HepG2 (cell line): ENCODE data around the gene BCAT1. TPM values are rescaled to one million over a fixed set of nuclear protein-coding genes. Genes with fewer than 3 reads are reported as not detected.

Experiments used
- ATAC-seq: fragments of 200-7000 bp; cut with Tn5 transposase; 3 replicates; pipeline ENCODE4 v1.9.1; 2020; ENCODE audit warnings: mild to moderate bottlenecking, moderate library complexity
- BruUV-seq: library from RNA; stranded (reverse); fragments of 400-500 nt; replicated peaks from 2 replicates; lab custom pipeline; 2021; lab: Mats Ljungman, UMichigan
- CTCF ChIA-PET: fragments of 300-600 bp; formaldehyde crosslinking; extraction: SDS; loops from one replicate; lab custom pipeline; 2021; ENCODE audit warnings: low total read pairs, inconsistent platforms, low intra/inter-chr PET ratio; lab: Yijun Ruan, JAX
- POLR2A ChIA-PET: fragments of 350-600 bp; sonication (Branson Sonifier 250); formaldehyde crosslinking; loops from one replicate; lab custom pipeline; 2020; ENCODE audit warnings: antibody characterized with exemption, inconsistent platforms; lab: Yijun Ruan, JAX
- DNase-seq: peaks from one replicate; pipeline ENCODE4 v3.0.0-alpha.2; 2015; ENCODE audit warnings: low spot score
- FAIRE-seq: peaks from 3 replicates; lab custom pipeline; 2011; peaks lifted over from hg19 to GRCh38; lab: Jason Lieb, UNC
- H2AFZ ChIP-seq: one replicate; pipeline ENCODE4 v1.6.1; 2011; ENCODE audit warnings: low read length, inconsistent platforms
- H3K27ac ChIP-seq: fragments of 300-600 bp; 3 replicates; pipeline ENCODE4 v1.8.0; 2011; ENCODE audit warnings: mixed run types, mild to moderate bottlenecking, mixed read lengths, low read length, inconsistent platforms; ENCODE audit not compliant: insufficient read depth; ENCODE audit errors: extremely low read length
- H3K27me3 ChIP-seq, 2 experiments: fragments of 200-600 bp in 1 of 2; 2 replicates in 1 of 2; 3 replicates in 1 of 2; pipeline versions ENCODE4 v1.6.0 to v1.8.0; 2011; ENCODE audit warnings: low read length in 2 of 2, mild to moderate bottlenecking in 2 of 2, moderate library complexity in 2 of 2, inconsistent platforms in 1 of 2; ENCODE audit not compliant: insufficient read depth in 2 of 2, control insufficient read depth in 1 of 2
- H3K36me3 ChIP-seq, 2 experiments: fragments of 200-600 bp in 1 of 2; replicated peaks in 1 of 2; 2 replicates in 1 of 2; 3 replicates in 1 of 2; pipeline versions ENCODE4 v1.5.1 to v1.8.0; 2011; ENCODE audit warnings: low read length in 2 of 2, inconsistent platforms in 1 of 2; ENCODE audit not compliant: insufficient read depth in 2 of 2, control insufficient read depth in 1 of 2
- H3K4me1 ChIP-seq: 2 replicates; pipeline ENCODE4 v1.5.1; 2012; ENCODE audit warnings: low read length, inconsistent platforms; ENCODE audit not compliant: insufficient read depth
- H3K4me2 ChIP-seq: 2 replicates; pipeline ENCODE4 v1.6.0; 2011; ENCODE audit warnings: low read depth, low read length, inconsistent platforms
- H3K4me3 ChIP-seq, 3 experiments: fragments of 200-600 bp in 1 of 3; sonication (generic), shearing (Covaris generic) in 1 of 3; replicated peaks in 1 of 3; 2 replicates each; pipeline ENCODE4 v1.5.1; 2011 to 2016; ENCODE audit warnings: low read length in 3 of 3, inconsistent platforms in 2 of 3, low read depth in 2 of 3, mild to moderate bottlenecking in 2 of 3, control low read depth in 1 of 3, mixed read lengths in 1 of 3; ENCODE audit not compliant: insufficient read depth in 1 of 3
- H3K79me2 ChIP-seq: one replicate; pipeline ENCODE4 v1.6.1; 2011; ENCODE audit warnings: low read length, inconsistent platforms; ENCODE audit not compliant: insufficient read depth
- H3K9ac ChIP-seq: 2 replicates; pipeline ENCODE4 v1.6.0; 2011; ENCODE audit warnings: mild to moderate bottlenecking, low read depth, low read length, inconsistent platforms; ENCODE audit not compliant: insufficient read depth
- H3K9me3 ChIP-seq: 2 replicates; pipeline ENCODE4 v1.5.1; 2012; ENCODE audit warnings: mild to moderate bottlenecking, low read length
- H4K20me1 ChIP-seq: 2 replicates; pipeline ENCODE4 v1.6.0; 2011; ENCODE audit warnings: inconsistent platforms, mild to moderate bottlenecking, low read length, moderate library complexity; ENCODE audit not compliant: insufficient read depth
- BORCS8-MEF2B ChIP-seq: sonication (generic); formaldehyde crosslinking; IDR thresholded peaks from 2 replicates; pipeline ENCODE4 v1.8.0; 2022; ENCODE audit warnings: mild to moderate bottlenecking, missing genetic modification reagents
- MED1 ChIP-seq: sonication (generic); formaldehyde crosslinking; IDR thresholded peaks from 2 replicates; pipeline ENCODE4 v1.4.0; 2020; ENCODE audit warnings: missing genetic modification reagents
- PRDM10 ChIP-seq: sonication (generic); formaldehyde crosslinking; IDR thresholded peaks from 2 replicates; pipeline ENCODE4 v1.4.0; 2020; ENCODE audit warnings: low read depth, missing genetic modification reagents
- ZBTB25 ChIP-seq: IDR thresholded peaks from 2 replicates; pipeline ENCODE4 v1.6.1; 2018; ENCODE audit warnings: missing genetic modification reagents
- ZFP1 ChIP-seq: IDR thresholded peaks from 2 replicates; pipeline ENCODE4 v1.6.1; 2016
- in situ Hi-C: cut with HindIII; loops from 2 replicates; pipeline ENCODE4 v1.10.0; 2017; ENCODE audit warnings: low pct_unique_long_range_greater_than_20kb; ENCODE audit not compliant: extremely low pct_ligation_motif_present
- intact Hi-C: fragments of 100-400 bp; cut with micrococcal nuclease; formaldehyde crosslinking; loops from one replicate; pipeline ENCODE4 v1.10.0; 2022; ENCODE audit not compliant: unreplicated experiment
- polyA plus RNA-seq, 8 experiments: library from polyadenylated mRNA; depleted of rRNA in 3 of 8; stranded (reverse) in 7 of 8; unstranded in 1 of 8; fragments of >200 nt; fragmentation: Illumina TruSeq in 4 of 8; extraction: Trizol in 4 of 8; gene quantifications; 2 replicates each; pipeline versions ENCODE4 v1.2.1 to v1.2.3, GENCODE V29; 2011 to 2016; ENCODE audit warnings: low read depth in 4 of 8, missing spikeins in 1 of 8, mixed read lengths in 1 of 8; ENCODE audit not compliant: insufficient read depth in 1 of 8
- total RNA-seq, 5 experiments: library from RNA; depleted of rRNA; stranded (reverse); fragments of >200 nt; fragmentation: Illumina TruSeq; extraction: Trizol; gene quantifications; 2 replicates each; pipeline ENCODE4 v1.2.3, GENCODE V29; 2016; ENCODE audit warnings: low read depth in 1 of 5

Gene BCAT1
- total and polyA plus RNA-seq, 2 of the 13 experiments (the other 11 are each of a cell fraction or from before 2014, with no cell fraction given): 8.0 to 75.5 TPM

- H2AFZ ChIP-seq: no peak overlapping the region
- DNase-seq: no peak
Observed at GRCh38 chr12:24864796-24865125, 84.1 kb downstream of the BCAT1 start.

More at GRCh38 chr12:24864796-24865125, 84.1 kb downstream of the BCAT1 start:
- in situ Hi-C loops (no loop called here), intact Hi-C loops (no loop called here)
- TF ChIP-seq PRDM10 (CRISPR knock-in tag) (no peak), ZFP1 (no peak), ZBTB25 (CRISPR knock-in tag) (no peak), MED1 (CRISPR knock-in tag) (no peak), BORCS8-MEF2B (no peak)
- H3K79me2 ChIP-seq: no peaks in the 10 kb centered on the region
- no peaks in the 10 kb centered on the region for H4K20me1 ChIP-seq
- H3K4me3 ChIP-seq: no peak overlapping the region
- H3K27me3 ChIP-seq: no peaks in the 10 kb centered on the region
- no peak overlapping the region for H3K4me2 ChIP-seq
- POLR2A ChIA-PET: no interaction called here
- no TSS peak for BruUV-seq
- ATAC-seq: no peak
- no peak overlapping the region for H3K9ac ChIP-seq
- FAIRE-seq: no peak
- no peaks in the 10 kb centered on the region for H3K9me3 ChIP-seq
- no peak overlapping the region for H3K27ac ChIP-seq
- peaks cover 10% of the 10 kb centered on the region for H3K4me1 ChIP-seq
- CTCF ChIA-PET: no interaction called here
- H3K36me3 ChIP-seq: peaks cover 2 to 4% of the 10 kb centered on the region in 2 experiments; a peak in 2 of 5 replicates
